Stimulated activated CD4-positive, alpha-beta T cell treated with anti-CD3 and anti-CD28 coated beads, Interleukin-12 subunit alpha, Interleukin-12 subunit beta, amount 100 ng/mL, for 48 hours (primary cell): ENCODE measurements around the gene STMN3.

ENCODE experiments used
- DNase-seq, 3 donors: peaks; one replicate each; pipeline ENCODE4 v3.0.0-alpha.2; 2020; ENCODE audit warnings: low read depth in 2 of 3, low spot score in 1 of 3

Gene STMN3

DNA sequence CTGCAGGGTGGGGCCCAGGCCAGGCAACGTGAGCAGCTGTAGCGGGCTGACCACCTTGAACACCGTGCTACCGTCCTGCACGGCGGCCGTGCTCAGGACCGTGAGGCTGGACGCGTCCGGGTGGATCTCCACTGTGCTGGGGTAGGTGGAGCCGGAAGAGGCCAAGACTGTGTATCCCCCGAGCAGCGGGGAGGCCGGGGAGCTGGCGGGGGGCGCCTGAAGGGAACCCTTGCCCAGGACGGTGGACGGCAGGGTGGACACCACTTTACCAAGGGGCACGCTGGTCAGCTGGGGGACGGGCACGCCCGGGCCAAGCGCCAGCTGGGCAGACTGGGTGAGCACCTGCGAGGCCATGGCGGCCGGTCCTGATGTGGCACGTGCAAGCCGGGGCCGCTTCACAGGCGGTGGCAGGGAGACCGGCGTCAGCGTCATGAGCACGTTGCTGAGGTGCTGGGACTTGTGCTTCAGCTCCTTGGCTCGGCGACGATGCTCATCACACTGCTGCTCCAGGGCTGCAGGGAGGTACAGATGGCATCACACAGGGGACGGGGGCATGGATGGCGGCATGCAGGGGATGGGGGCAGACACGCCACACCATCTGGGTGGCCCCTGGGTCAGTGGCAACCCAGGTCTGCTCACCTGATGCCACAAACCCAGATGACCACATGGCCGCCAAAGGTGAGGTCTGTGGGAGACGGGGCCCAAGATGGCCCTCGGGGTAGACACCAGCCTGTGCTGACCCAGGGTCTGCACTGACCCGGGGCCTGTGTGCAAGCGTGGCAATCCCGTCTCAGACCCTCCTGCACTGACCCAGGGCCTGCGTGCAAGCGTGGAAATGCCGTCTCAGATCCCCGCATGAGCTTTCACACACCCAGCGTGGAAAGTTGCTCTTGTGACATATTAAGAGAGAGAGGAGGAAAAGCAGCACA lies 62.7 kb downstream of the STMN3 start:
- no peak for DNase-seq
